Right forelimb (tissue), 1 donor: ENCODE measurements around the gene ABCA7.
"Not testable (repeated sequence)": the region's sequence is repeated elsewhere in the genome, so short reads cannot be mapped to it uniquely, and the experiment has no call there.

Experiments used
- DNase-seq: peaks from one replicate; pipeline ENCODE4 v3.0.0-alpha.2; 2018

Gene ABCA7

DNA sequence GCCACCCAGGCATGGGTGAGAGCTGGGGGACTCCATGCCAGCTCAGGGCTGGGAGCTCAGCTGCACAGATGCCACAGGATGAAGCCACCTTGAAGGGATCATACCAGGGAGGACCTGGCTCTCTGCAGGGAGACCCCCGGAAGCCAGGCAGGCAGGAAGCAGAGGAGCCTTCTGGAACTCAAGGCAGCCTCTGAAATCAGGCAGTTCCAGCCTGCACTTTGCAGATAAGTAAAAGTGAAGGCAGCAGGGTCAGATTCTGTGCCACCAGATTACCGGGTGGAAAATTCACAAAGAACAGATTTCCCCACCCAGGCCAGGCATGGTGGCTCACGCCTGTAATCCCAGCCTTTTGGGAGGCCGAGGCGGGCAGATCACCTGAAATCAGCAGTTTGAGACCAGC, 21.5 kb upstream of the ABCA7 start:
- no peak for DNase-seq

DNA sequence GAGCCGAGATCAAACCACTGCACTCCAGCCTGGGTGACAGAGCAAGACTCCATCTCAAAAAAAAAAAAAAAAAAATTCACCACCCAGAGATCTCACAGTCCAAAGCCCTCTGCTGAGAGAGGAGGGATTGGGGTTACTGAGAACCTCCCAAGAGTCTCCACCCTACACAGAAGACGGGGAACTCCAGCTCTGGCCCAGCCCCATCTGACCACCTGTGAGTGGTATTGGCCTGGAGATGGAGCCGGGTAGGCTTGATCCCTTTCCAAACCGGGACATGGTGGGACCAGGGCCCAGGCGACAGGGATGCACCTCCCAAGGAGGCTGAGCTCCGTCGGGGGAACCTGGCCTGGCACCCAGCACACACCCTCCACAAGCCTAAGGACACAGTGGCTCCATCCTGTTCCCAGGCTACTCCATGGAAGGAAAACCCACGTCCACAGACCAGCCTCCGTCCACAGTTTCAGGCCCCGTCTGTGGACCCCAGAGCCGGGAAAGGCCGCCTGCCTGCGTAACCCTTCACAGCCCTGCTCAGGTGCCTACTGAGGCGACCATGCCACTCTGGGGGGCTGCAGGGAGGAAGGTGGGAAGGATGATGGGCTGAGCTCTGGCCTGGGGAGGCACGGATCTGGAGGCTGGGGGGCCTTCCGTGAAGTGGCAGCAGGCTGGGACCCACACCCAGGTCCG, 20.8 kb upstream of the ABCA7 start:
- no peak for DNase-seq

DNA sequence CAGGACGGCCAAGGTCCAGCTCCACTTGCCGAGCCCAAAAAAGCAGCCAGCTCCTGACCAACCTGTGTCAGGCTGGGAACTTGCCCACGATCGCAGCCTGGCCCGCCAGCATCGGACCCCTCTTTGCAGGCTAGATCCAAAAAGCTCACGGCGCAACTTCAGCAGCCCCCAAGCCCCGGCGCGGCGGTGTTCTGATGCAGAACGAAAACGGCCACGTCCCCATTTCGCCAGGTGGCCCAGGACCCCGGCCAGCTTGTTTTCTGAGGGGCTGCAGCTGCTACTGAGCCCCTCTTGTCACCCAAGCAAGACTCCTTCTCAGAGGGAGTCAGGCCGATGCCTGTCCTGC, 20.3 kb upstream of the ABCA7 start:
- no peak for DNase-seq

DNA sequence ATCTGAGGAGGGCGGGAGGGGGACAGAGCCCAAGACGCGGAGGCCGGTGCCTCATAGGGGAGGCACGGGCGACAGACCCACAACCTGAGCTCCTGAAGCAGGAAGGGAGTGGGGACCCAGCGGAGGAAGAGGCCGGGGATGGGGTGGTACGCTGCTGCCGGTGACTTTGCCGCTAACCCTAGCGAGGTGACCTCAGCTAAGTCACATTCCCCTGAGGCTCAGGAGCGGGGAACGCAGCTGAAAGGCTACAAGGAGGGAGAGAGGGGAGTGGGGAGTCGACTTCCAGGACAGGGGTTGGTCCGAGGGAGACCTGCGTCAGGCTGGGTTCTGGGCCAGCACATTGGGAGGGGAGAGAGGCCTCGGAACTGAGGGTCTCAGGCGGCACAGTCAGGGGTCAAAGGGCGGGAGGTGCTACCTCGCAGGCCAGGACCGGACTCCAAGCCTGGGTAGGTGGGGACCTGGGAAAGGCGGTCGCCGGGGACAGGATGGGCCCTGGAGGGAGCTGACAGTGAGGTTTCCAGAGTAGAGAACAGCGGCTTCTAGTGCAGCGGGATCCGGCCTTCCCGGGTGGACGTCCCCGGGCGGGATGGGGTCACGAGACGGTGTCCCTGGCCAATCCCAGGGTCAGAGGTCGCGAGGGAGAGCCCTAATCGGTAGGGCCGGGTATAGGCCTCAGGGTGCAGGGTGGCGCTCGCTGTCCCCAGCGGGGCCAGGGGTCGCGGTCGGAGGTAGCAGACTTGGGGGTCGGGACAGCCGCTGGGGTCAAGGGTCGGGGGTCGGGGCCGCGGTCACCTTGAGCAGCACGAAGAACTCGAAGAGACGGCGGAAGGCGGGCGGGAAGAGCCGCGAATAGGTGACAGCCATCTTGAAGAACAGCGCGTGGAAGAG, 19.7 kb upstream of the ABCA7 start:
- DNase-seq = no peak

DNA sequence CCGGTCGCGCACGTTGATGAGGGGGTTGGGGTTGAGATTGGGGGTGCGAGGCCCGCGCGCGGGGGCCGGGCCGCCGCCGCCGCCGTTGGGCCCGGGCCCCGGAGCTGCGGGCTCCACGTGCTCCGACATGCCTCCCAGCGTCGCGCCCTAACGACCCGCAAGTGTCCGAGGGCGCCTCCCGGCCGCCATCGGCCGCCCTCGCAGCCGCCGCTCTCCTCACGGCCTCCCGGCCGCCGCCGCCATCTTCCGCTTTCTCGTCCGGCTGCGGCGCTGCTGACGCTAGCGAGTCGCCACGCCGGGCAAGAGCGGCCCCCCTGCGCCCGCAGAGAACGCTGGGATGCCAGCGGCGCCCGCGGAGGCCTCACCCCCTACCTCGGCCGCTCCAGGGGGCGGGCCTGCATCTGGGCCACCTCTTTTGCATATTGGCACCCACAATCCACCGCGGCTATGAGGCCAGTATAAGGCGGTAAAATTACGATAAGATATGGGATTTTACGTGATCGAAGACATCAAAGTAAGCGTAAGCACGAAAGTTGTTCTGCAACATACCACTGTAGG, 19.0 kb upstream of the ABCA7 start, which contains the start of gene TMEM259:
Gene TMEM259, minus strand, starts transcription at position 256 of the 558 bp plus-strand sequence. Its CDS starts 127 bp downstream, at position 129.
- DNase-seq = peak; percentile 98

DNA sequence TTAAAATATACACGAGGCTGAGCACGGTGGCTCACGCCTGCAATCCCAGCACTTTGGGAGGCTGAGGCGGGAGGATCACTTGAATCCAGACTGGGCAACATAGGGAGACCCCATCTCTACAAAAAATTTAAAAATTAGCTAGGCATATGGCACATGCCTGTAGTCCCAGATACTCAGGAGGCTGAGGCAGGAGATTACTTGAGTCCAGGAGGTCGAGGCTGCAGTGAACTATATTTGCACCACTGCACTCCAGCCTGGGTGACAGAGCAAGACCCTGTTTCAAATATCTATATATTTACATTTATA, 16.1 kb upstream of the ABCA7 start:
- DNase-seq = not testable (repeated sequence)

DNA sequence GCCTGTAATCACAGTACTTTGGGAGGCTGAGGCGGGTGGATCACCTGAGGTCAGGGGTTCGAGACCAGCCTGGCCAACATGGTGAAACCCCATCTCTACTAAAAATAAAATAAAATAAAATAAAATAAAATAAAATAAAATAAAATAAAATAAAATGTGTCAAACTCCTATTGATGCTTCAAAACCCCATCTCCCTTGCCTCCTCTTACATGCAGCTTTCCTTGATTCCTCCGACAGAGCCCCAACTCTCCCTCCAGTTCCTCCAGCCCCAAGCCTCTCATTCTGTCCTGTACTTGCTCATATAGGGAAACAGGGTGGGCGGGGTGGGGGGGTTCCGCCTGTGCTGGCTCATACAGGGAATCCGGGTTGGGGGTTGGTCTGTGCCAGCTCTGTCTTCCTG, 14.8 kb upstream of the ABCA7 start:
- not testable (repeated sequence) for DNase-seq

DNA sequence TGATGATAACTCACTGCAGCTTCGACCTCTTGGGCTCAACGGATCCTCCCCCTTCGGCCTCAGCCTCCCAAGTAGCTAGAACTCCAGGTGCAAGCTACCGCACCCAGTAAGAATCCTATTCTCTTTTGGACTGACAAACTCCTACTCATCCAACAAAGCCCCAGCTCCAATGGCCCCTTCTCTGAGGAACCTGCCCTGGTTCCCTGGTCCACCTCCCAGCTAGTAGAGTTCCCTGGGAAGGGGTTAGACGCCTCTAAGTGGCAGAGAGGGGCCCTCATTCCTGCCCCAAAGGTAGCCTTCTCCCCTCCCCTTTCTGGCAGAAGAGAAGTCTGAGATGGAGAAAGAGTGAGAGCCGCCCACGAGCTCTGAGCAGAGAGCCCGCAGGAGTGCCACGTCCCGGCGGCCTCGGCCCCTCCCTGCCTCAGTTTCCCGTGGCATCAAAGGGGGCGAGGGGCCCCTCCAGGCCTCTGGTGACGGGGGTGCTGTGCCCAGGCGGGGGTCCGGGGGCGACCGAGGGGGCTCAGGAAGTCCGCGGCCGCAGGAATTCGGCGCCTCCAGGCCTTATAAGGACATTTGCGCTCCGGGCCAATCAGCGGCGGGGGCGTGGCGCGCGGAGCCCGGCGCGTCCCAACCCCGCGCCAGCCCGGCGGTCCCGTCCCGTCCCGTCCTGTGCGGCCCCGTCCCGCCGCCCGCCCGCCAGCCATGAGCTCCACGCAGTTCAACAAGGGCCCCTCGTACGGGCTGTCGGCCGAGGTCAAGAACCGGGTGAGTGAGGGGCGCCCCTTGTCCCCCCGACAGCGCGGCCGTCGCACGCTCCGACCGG, 13.7 kb upstream of the ABCA7 start, which contains the start of gene CNN2:
Gene CNN2, plus strand, starts transcription at position 649 of the 823 bp plus-strand sequence. Its CDS starts 54 bp downstream, at position 703.
- DNase-seq = peak; percentile 88

DNA sequence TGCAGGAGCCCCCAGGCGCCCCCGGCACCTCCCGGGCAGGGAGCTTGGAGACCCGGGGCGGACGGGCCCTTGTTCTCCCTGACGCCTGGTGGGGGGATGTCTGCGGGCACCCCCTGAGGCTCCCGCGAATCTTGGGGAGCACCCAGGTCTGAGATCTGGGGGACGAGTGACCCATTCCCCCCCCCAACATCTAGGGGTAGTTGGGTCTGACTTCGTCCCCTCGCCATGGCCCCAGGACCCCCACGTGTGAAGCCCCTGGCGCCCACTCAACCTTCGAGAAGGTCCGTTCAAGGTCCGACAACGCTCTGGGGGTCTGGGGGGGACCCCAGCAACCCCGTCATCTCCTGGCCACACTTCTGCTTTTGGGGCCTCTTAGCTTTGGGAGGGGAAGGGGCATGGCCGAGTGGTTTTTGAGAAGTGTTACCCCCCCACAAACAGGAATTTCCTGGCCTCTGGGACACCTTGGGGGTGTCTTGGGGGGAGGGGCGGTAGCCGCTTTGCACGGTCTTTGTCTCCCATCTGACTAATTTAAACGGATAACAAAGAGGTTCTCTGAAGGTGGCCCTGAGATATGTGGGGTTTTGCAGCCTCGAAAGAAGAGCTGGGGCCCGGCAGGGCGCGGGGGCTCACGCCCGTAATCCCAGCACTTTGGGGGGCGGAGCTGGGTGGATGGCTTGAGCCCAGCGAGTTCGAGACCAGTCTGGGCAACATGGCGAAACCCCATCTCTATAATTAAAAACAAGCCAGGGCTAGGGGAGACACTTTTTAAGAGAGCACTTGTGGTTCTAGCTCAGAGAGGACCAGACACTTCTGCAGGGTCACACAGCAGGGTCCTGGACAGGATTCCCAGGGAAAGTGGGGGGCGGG, 12.9 kb upstream of the ABCA7 start:
- no peak for DNase-seq

DNA sequence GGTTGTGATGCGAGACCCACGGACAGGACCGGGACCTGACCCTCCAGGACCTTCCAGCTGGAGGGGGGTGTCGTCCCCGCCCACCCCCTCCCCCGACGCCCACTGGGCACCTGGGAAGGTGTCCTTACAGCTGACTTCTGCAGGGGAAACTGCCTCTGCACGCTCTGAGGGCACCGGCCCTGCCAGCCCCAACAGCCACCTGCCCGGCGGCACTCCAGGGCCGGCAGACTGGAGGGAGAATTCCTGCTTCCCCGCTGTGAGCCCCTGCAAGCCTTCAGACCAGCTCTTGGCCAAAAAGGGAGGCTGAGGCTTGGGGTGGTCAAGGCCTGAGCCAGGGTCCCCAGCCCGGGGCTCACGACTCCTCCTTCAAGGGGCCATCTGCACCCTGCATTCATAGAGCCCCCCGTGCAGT, 12.3 kb upstream of the ABCA7 start:
- DNase-seq = no peak

DNA sequence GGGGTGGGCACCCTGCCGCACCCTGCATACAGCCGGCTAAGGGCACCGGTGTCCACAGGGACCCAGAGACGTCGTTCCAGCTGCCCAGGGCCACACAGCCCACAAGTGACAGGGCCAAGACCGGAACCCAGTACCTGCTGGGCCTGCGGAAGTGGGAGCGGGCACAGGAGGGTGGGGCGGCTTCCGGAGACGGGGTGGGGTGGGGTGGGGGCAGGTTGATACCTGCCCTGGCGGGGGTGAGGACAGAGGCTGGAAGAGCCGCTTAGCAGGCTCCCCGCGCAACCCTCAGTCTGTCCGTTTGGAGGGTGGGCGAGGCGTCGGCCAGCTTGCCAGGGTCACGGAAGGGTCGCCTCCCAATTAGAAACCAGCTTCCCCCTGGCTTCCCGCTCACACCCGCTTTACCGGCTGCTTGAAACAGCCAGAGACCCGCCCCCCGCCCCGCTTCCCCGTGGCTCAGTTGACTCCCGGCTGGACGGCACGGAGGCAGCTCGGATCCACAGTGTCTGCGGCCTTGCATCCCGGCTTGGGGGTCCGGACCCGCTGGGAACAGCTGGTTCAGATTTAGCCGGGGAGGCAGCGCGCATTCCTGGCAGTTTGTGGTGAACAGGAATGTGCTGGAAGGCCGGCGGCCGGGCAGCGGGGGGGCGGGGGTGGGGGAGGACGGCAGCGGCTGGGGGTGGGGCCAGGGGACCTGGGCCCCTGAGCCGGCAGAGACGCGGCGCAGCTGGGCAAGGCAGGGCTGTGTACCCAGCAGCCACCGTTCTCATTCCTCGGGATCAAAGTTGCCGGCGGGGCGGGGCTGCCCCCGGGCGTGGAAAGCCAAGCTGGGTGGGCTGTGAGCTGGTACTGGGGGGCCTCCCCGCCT, 11.6 kb upstream of the ABCA7 start:
- peak; percentile 88 for DNase-seq

DNA sequence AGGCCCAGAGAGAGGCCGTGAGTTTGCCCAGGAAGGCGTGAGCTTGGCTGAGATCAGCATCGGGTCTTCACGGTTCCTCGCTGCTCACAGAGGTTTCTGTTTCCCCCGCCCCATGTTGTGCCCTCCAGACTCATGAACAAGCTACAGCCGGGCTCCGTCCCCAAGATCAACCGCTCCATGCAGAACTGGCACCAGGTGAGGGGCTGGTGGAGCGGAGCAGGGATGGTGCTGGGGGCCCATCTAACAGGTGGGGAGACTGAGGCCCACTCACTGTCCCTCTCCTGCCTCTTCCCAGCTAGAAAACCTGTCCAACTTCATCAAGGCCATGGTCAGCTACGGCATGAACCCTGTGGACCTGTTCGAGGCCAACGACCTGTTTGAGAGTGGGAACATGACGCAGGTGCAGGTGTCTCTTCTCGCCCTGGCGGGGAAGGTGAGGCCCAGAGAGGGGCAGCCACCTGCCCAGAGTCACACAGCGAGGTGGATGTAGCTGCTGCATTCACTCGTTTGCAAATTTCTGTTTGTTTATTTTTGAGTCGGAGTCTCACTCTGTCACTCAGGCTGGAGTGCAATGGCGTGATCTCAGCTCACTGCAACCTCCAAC, 7.5 kb upstream of the ABCA7 start:
- no peak for DNase-seq

DNA sequence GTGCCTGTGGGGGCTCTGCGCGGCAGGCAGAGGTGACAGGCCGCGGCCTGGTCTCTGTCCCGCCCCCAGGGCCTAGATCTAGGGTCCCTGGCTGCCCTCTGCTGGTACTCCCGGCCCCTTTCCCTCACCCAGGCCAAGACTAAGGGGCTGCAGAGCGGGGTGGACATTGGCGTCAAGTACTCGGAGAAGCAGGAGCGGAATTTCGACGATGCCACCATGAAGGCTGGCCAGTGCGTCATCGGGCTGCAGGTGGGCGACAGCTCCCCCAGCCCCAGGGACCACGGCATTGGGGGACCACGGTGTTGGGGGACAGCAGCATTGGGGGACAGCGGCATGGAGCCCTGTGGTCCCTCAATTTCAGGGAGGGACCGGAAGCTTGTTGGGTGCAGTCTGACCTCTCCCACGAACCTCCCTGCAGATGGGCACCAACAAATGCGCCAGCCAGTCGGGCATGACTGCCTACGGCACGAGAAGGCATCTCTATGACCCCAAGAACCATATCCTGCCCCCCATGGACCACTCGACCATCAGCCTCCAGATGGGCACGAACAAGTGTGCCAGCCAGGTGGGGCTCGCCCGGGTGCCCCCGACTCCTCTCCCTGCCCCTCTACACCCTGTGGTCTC, 3.8 kb upstream of the ABCA7 start:
- no peak for DNase-seq

DNA sequence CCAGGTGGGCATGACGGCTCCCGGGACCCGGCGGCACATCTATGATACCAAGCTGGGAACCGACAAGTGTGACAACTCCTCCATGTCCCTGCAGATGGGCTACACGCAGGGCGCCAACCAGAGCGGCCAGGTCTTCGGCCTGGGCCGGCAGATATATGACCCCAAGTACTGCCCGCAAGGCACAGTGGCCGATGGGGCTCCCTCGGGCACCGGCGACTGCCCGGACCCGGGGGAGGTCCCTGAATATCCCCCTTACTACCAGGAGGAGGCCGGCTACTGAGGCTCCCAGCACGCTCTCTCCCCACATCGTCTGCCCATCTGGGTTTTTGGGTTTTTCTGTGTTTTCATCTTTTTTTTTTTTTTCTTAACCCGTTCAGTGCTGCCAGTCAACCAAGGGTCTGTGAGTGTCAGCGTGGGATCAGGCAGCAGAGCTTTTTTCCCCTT, 2.3 kb upstream of the ABCA7 start:
- DNase-seq = no peak

DNA sequence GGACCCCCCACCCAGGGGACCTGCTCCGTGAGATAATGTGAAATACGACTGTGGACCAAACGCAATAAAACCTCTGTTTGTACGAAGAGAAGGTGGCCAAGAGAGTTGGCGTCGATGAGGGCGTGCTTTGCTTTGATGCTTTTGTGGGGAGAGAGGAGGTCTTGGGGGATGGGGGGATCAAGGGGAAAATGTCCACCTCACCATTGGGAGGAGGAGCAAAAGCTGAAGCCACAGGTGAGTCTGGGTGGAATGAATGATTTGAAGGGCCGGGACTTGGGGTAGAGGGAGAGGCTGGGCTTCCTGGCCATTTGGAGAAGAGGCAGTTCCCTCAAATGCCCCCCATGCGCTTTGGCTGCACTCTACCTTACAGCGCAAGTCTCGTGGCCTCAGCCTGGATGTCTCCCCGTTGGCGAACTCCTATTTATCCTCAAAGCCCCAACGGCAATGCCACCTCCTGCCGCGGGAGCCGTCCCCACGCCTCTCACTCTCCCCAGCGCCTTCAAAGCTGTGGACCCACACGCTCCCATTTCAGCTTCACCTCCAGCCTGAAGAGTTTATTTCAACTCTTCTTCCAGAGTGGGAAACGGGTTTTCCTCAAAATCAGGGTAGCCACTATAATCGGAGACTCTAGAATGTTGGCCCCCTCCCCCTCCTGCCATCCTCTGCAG, 795 bp upstream of the ABCA7 start:
- DNase-seq = no peak

DNA sequence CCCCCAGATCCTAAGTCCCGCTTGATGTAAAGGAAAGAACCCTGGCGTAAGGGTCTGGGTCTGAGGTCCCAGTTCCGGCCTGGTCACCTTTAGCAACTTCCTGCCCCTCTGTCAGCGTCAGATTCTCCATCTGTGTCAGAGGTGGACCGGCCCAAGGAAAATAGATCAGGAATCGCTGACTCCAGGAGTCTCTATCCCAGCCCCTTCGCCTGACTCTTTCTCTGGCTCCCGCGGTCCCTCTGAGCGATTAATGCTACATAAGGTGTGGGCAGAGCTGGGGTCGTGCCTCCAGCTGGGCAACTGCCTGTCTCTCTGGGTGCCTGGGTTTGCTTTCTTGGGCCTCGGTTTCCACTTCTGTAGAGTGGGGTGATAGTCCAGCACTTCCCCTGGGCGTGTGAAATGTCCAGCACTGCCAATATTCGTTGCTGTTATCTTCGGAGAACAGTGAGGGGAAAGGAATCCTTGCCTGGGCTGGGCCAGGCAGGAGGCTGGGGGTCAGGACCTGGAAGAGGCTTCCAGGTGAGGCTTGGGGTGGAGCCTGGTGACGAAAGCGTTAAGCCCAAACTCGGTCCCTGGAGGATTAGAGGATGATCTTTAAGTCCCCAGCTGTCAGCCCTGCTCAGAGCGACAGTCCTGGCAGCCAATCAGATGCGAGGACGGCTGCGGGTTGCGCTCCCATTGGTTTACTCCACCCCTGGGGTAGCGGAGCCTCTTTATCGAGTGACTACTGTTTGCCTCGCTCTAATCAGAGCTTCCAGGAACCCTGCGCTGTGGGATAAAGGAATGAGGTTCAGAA, 767 bp downstream of the ABCA7 start:
- peak; percentile 87 for DNase-seq

DNA sequence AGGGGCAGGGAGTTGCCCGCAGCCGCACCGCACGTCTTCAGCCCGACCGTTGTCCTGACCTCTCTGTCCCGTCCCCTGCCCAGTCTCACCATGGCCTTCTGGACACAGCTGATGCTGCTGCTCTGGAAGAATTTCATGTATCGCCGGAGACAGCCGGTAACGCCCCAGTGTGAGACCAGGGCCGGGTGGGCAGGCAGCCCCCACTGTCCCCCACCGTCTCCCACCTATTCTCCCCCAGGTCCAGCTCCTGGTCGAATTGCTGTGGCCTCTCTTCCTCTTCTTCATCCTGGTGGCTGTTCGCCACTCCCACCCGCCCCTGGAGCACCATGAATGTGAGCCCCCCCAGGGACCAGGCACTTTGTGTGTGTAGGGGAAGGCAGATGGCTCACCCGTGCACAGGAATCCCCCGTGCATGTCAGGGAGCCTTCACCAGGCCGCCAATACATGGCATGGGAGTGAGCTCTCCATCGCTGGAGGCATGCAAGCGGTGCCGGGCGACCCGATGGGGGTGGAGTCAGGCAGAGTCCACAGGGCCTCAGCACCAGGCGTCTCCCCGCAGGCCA, 1.4 kb downstream of the ABCA7 start:
- no peak for DNase-seq
